HG03342 (cell line): Measurements from ENCODE around the gene SHISA5.
"Not testable (repeated sequence)": the region's sequence is repeated elsewhere in the genome, so short reads cannot be mapped to it uniquely, and the experiment has no call there.

ENCODE experiments used
- ATAC-seq: cut with Tn5 transposase; IDR thresholded peaks from one replicate; pipeline ENCODE4 v1.9.1; 2021; ENCODE audit warnings: mild to moderate bottlenecking, moderate library complexity; ENCODE audit not compliant: unreplicated experiment

The SHISA5 gene, protein sequence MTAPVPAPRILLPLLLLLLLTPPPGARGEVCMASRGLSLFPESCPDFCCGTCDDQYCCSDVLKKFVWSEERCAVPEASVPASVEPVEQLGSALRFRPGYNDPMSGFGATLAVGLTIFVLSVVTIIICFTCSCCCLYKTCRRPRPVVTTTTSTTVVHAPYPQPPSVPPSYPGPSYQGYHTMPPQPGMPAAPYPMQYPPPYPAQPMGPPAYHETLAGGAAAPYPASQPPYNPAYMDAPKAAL

DNA sequence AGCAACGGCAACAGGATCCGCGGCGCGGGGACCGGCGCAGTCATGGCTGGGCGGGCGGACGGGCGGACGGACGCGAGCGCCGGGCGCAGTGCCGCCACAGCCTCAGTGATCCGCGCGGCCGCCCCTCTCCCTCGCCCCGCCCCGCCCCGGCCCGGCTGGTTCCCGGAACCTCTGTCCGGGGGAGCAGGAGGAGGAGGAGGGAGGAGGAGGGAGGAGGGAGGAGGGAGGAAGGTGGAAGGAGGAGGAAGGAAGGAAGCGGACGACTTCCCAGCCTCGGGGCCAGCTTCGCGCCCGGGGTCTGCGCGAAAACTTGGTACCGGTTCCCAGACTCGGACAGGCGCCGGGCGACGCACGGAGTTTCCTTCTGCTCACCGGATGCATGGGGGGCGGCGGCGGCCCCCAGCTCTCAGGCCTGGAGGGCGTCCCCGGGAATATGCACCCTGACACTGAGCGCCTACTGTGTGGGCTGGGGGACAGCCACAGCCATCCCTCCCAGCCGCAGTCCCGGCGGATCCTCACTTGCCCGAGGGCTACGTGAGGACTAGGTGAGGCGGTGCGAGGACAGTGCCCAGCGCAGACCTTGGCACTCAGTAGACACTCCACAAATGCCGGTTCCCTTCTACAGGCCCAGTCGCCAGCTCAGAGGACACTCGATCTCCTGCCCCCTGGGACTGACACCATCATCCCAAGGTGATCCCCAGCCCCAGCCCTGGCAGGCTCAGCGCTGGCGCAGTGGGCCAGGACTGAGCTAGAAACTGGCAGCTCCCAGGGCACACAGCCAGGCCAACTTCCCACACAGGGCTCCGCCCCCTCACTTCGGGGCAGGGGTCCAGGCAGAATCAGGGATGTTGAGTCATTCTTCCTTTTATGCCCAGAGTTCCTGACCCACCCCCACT, at the start of gene SHISA5:
SHISA5 (minus strand) TSS at position 124 of the 896 bp plus-strand sequence; CDS start at position 44, 80 bp downstream.
- no peak for ATAC-seq

DNA sequence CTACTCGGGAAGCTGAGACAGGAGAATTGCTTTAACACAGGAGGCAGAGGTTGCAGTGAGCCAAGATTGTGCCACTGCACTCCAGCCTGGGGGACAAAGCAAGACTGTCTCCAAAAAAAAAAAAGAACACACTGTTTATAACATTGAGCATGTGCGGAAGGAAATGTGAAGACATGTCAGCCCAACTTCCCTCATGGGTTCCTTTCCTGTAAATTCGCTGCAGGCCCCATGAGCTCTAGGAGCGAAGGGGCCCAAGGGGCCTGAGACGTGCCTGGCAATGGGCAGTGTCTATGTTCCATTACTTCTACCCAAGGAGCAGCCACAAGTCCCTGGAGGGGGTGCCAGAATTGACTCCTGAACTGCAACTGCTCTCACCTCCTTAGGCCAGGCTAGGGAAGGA, 49.4 kb upstream of the SHISA5 start:
- no peak for ATAC-seq

DNA sequence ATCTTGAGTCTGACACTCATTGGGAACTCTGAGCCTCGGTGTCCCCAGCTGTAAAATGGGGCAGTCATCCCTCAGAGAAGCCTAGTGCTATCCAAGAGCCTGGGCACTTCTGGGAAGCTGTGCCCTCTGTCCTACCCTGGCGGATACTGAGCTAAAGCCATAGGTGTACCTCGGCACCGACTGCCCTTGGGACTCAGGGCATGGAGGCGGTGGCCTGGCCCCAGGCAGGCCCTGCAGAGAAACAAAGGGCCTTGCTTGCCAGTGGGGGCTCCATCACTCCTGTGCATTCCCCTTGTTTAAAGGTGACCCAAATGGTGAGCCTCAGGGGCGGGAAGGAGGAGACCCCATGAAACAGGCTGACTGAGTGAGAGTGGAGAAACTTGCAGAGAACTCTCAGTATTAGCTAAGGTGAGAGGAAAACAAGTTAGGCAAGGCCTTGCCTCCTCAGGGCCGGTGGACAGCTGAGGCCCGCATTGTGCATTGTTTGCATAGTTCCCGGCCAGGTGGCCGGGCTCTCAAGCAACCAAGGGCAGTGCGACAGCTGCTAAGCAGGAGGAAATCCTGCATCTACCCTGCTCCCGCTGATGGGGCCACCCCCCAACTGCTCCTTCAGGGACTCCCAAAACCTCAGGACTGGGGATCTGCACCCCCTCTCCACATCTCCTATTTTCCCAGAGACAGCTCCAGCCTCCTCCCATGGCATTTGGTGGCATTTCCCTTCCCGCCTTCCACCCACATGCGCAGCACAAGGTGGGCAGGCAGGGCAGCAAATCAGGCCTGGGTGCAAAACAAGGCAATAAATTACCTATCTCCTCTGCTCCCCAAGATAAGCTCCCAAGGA, 48.4 kb upstream of the SHISA5 start:
- ATAC-seq: no peak

DNA sequence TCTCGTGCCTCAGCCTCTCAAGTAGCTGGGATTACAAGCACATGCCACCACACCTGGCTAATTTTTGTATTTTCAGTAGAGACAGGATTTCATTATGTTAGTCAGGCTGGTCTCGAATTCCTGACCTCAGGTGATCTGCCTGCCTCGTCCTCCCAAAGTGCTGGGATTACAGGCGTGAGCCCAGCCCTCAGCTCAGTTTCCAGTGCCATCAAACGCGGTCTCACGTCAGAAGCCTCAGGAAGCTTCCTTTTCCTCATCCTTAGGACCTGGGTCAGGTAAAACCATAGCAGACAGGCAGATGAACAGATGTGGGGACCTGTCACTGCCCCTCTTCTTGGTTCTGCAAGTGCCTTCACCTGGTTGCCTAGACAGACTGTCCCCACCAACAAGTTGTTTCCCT, 47.7 kb upstream of the SHISA5 start:
- ATAC-seq: not testable (repeated sequence)

DNA sequence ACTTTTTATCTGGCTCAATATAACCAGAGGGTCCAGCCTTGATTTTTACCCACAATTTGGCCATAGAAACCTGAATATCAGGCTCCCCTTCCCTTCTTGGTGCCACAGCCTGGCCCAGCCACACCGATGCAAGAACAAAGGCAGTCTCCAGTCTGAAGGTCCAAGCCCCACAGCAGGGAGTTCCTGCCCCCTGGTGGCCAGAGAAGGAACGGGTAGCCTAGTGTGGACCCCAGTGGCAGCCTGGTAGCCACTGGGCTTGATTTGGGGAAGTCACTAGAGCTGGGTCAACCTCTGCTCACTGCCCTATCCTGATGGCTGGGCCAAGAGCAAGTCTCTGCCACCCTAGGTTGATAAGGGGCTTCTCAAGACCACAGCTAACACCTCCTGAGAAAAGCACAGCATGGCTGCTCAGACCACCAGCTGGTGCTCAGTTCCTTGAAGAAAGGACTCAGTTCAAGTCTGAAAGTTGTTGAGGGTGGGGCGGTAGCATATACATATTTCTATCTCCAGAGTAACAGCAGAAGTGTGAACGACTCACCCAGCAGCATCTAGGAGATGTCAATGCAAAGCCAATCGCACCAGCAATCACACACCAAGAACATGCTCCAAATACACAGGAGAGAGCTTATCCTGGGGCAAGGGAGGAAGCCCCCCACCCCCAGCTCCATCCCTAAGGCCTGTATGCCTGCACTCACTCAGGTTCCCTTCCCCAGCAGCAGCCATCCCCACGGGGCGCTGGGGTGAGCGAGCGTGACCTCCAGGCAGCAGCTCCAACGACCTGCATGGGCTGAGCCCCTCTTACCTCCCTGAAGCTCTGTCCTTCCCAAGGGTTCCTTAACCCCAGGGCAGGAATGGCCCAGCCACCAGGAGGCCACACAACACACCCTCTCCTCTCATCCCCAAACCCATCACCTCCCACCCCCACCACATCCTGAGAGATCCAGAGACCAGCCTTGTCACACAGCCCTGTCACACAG, 45.0 kb upstream of the SHISA5 start:
- no peak for ATAC-seq

DNA sequence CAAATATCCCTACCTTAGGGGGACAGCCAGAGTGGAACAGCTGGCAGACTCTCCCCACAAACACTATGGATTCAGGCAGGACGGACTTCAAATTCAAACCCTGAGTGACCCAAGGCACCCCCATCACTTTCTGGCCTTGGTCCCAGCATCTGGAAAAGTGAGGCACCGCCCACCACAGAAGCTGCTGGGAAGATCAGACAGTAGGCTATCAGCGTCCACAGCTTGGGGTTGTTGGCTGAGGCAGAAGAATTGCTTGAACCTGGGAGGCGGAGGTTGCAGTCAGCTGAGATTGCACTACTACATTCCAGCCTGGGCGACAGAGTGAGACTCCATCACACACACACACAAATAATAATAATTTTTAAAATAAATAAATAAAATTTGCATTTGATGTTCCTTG, 44.2 kb upstream of the SHISA5 start:
- no peak for ATAC-seq

DNA sequence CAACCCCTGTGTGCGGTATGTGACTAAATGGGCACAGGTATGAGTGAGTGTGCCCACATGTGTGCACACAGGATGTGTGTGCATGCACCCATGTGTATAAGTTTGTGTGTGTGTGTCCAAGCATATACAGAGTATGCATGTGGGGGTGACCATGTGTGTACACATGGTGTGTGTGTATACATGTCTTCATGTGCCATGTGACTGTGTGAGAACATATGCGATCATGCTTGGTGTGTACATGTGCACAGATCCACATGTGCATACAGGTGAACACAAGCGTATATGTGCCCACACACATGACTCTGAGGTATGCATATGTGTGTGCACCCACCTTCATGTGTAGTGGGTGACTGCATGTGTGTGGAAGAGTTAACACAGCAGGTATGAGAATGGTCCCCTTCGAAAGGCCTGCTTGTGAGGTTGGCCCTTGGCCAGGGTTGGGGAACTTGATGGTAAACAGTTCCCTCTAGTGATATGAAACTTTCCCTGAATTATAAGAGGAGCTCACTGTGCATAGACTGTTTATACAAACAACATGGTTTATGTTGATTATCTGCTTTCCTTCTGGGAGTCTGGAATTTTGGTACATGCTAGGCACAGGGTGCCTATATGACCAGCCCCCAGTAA, 42.3 kb upstream of the SHISA5 start:
- ATAC-seq: no peak

DNA sequence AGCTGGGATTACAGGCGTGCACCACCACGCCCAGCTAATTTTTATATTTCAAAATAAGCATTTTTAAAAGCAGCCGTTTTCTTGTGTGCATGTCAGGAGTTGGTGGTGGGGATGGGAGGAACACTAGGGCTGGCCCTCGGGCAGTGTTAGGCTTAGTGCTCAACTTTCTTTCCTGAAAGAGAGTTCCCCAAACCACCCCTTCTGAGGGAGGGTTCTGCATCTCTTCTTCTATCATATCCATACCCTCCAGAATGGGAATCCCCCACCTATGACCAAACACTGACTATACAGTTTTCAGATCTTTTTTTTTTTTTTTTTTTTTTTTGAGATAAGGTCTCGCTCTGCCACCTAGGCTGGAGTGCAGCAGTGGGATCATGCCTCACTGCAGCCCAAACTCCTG, 40.2 kb upstream of the SHISA5 start:
- ATAC-seq: no peak

DNA sequence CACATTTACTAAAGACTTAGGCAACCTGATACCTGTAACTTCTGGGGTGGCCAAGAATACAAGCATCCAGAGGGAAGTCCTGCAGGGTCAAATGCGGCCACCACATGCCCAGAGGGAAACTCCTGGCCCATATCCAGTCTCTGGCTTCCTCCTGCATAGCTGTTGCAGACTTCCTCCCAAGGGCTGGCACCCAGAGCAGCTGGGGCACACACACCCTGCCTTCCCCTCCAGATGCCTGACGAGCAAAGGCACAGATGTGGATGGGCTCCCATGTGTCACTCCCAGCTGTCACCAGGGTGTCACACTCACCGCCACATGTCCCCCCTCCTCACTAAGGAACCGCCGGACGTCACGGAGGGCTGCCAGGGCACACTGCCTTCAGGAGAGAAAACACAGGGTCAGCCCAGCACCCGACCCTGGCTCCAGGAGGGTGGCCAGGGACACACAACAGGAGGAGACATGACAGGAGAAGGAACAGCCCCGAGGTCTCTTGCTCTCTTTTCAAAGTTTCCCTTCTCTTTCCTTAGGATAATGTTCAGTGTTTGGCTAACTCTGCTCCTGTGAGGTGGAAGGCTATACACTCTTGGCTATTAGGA, 39.4 kb upstream of the SHISA5 start:
- ATAC-seq: no peak

DNA sequence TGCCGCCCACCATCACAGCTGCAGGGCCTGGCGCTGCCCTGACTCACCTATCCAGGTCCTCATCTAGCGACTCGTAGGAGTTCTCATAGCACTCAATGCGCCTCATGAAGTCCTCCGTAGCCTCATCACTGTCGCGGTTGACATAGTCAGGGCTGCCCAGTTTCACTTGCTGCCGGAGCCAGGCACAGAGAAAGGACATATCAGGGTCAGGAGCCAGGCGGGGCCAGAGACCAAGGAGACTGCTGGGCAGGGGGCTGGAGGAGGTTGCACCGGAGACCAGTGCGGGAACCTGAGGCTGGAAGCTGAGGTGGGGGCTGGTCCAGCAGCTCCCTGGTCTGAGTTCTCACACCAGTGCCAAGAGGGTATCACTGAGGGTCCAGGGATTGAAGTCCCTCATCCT, 34.5 kb upstream of the SHISA5 start:
- no peak for ATAC-seq

DNA sequence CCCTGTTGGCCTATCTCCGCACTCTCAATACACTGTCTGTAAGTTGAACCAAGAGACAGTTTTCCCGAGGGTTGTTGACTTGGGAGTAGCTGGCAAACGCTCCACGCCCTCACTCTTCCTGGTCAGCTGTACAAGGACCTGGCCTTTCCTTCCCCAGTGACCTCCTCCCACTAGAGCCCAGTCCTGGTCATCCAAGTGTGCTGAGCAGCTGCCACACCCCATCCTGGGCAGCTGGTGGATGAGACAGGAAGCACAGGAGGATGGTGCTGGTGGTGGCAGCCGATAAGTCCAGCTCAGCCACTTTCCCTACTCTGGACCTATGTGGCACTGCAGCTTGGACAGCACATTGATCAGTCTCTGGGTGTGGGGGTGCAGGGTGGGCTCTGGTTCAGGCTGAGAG, 32.8 kb upstream of the SHISA5 start:
- no peak for ATAC-seq

DNA sequence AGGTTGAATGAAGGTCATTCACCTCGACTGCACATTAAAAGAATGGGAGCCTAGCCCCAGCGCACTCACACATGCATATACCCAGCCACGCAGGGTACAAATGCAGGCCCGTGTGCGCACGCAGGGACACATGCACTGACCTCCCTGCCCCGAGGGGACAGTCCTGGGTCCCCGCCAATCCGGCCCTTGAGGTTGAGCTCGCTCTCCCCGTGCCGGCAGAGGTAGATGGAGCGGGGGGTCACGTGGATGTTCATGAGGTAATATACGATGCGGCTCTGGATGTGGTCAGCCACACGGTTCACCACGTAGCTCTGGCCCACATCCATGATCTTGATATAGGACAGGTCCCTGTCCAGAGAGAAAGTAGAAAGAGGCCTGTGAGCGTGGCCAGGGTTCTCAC, 32.1 kb upstream of the SHISA5 start:
- no peak for ATAC-seq

DNA sequence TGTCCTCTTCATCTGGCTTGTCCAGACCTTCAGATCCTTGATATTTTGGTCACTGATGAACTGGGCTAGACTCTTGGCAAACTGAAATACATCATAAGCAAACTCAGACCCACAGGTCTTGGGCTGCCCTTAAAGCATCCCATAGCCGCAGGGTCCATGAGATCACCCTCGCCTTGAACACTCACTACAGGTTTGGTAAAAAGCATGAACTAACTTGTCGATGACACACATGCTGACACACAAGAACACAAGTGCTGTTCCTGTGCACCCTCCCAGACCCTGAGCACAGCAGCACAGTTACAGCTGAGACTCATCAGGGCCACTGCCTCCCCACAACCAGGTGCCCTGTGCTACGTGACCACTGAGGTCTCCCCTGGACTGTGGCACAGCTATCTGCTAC, 31.6 kb upstream of the SHISA5 start:
- no peak for ATAC-seq

DNA sequence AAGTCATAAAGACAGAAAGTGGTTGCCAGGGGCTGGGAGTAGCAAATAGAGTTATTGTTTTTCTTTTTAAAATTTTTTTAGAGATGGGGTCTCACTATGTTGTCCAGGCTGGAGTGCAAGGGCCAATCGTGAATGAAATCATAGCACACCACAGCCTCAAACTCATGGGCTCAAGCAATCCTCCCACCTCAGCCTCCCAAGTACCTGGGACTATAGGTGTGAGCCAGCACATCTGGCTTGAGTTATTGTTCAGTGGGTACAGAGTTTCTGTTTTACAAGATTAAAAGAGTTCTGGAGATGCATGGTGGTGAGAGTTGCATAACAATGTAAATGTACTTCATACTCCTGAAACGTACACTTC, 29.0 kb upstream of the SHISA5 start:
- ATAC-seq: no peak

DNA sequence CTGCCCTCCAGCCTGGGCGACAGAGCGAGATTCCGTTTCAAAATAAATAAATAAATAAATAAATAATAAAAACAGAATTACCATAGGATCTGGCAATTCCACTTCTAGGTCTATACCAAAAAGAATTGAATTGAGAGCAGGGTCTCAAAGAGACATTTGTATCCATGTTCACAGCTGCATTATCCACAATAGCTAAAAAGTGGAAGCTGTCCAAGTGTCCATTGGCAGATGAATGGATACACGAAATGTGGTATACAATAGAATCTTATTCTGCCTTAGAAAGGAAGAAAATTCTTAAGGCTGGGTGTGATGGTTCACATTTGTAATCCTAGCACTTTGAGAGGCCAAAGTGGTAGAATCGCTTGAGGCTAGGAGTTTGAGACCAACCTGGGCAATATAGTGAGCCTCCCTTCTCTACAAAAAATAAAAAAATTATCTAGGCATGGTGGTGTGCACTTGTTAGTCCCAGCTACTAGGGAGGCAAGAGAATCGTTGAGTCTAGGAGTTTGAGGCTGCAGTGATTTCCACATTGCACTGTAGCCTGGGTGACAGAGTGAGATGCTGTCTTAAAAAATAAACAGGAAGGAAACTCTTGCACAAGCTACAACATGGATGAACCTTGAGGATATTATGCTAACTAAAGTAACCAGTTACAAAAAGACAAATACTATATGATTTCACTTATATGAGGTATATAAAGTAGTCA, 28.4 kb upstream of the SHISA5 start:
- no peak for ATAC-seq

DNA sequence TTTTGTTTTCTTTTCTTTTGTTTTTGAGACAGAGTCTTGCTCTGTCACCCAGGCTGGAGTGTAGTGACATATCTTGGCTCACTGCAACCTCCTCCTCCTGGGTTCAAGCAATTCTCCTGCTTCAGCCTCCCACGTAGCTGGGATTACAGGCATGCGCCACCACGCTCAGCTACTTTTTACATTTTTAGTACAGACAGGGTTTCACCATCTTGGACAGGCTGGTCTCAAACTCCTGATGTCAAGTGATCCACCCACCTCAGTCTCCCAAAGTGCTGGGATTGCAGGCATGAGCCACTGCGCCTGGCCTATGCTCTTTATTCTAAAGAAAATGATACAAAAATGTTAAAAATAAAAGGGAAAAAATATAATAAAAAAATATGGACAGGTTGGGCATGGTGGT, 26.7 kb upstream of the SHISA5 start:
- ATAC-seq: not testable (repeated sequence)

DNA sequence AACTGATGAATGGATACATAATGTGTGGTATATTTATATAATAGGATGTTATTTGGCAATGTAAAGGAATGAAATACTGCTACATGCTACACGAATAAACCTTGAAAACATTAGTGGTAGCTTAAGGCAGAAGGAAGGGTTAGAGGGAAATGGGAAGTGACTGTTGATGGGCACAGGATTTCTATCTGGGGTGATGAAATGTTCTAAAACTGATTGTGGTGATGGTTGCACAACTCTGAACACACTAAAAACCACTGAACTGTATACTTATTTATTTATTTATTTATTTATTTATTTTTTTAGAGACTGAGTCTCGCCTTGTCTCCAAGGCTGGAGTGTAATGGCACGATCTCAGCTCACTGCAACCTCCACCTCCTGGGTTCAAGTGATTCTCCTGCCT, 24.8 kb upstream of the SHISA5 start:
- ATAC-seq: no peak

DNA sequence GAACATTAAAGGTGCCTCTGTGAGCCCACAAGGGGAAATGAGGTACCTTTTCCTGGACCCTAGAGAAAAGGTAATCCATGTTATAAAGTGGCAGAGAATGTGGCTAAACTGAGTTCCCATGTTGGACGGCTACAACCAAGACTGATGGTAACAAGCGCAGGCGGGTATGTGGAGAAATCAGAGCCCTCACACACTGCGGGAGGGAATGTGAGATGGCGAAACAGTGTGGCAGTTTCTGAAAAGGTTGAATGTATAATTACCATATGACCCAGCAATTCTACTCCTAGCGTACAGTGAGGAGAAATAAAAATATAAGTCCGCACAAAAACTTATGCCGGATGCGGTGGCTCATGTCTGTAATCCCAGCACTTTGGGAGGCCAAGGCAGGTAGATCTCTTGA, 24.1 kb upstream of the SHISA5 start:
- no peak for ATAC-seq

DNA sequence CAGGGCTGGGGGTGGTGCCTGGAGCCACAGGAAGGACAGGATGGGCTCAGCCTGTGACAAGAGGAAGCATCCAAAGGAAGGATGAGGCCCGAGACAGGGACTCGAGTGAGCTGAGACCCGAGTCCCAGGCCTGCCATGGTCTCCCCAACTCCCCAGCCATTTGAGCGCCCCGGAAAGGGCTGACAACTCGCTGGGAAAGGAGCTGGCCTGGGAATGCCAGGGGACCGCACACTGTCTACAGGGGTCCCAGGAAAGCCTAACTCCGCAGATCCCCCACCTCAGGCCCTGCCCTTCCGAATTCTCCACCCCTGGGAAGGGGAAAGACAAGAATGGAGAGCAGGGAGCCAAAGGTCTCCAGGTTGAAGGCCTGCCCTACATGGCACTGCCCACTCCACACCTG, 21.0 kb upstream of the SHISA5 start:
- no peak for ATAC-seq
